ENCODE measurements around the gene C6orf47.

Gene C6orf47

DNA sequence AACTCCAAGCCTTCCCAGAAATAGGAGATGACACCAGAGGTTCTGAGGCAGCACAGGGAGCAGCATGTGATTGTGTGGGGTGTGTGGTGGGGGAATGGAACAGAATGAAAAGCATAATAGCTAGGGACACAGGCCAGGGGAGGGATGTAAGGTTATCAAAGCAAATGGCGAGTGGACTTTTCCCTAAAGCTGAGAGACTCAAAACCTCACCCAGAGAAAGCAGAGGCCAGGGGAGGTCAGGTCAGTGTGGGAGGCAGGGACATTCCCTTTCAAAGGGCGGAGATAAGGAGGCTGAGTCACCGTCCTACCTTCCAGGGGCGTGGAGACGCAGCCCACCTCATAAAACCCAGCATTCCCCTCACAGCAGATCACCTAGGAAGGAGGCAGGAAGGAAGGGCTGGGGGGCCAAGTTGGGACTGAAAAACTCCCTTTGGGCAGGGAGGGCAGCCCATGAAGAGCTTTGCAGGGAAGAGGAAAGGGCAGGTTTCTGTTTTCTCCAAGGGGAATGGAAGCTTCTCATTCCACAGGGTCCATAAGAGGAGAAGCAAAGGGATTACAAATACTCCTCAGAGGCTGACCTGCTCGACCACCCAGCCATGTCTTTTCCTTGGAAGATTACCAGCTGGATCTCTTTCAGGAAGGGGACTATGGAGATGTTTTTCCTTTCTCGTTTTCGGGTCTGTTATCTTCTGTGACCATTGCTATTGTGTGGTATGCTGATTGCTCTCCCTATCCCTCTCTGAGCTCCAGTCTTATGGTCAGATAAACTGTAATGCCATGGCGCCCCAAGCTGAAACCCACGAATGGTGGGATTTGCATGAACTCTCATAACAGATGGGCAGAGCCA is 29.9 kb upstream of the C6orf47 start:
- TF ChIP-seq FOXP2 (optimal IDR thresholded peaks at IDR 0.05; ENCODE audit: borderline replicate concordance, extremely low read depth, extremely low read length, insufficient read depth): no peak
- no peak for TF ChIP-seq SIN3A (IDR thresholded peaks at IDR 0.05; ENCODE audit: borderline replicate concordance, insufficient read depth, low read length)
- no peak for TF ChIP-seq TAF1 (IDR thresholded peaks at IDR 0.05; ENCODE audit: borderline replicate concordance, insufficient read depth, low read length)
- TF ChIP-seq REST (IDR thresholded peaks at IDR 0.05; ENCODE audit: insufficient read depth in 1 of 2, low read depth in 2 of 2, low read length in 2 of 2): no peak
- TF ChIP-seq POLR2AphosphoS5 (IDR thresholded peaks at IDR 0.05; ENCODE audit: low read depth, low read length): no peak

- no peak for TF ChIP-seq FOXP2 (optimal IDR thresholded peaks at IDR 0.05; ENCODE audit: borderline replicate concordance, extremely low read depth, extremely low read length, insufficient read depth)
- no peak for TF ChIP-seq SIN3A (IDR thresholded peaks at IDR 0.05; ENCODE audit: borderline replicate concordance, insufficient read depth, low read length)
- TF ChIP-seq TAF1 (IDR thresholded peaks at IDR 0.05; ENCODE audit: borderline replicate concordance, insufficient read depth, low read length): no peak
- no peak for TF ChIP-seq POLR2AphosphoS5 (IDR thresholded peaks at IDR 0.05; ENCODE audit: low read depth, low read length)
- no peak for TF ChIP-seq REST (IDR thresholded peaks at IDR 0.05; ENCODE audit: insufficient read depth in 1 of 2, low read depth in 2 of 2, low read length in 2 of 2)
Observed at GRCh38 chr6:31689249-31690110, 28.9 kb upstream of the C6orf47 start.

DNA sequence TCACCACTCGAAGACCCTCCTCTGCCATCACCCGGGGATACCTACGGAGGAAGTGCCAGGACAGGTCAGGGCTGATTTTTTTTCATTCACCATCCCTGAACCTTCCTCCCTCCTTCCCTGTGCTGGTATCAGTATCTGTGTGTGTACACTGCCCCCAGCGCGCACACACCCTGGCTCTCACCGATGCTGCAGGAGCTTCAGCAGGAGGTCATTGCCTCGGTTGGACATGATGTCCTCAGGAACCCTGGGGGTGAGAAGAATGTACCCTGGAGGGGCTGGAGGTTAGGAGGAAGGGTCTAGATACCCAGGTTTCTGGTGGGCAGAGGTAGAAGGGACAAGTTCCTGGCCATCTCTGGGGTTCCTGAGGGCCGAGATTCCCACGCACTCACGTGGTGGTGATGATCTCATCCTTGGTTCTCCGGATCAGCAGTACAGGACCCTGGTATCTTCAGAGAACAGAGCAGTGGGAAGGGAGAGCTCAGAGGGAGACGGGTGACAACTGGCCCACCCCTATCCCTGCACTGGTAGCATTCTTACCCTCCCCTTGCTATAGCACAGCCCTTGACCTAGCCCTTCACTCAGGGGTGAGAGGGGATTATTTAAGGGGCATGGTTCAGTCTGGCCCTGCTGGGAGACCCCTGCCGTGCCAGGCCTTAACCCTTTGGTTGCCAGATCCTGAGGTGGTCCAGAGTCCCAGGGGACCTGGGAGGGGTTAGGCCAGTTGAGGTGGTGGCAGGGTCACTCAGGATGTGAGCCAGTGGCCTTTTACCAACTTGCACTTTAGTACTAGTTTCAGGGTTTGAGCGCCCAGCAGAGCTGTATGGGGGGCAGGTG is 27.5 kb upstream of the C6orf47 start:
- no peak for TF ChIP-seq TAF1 (IDR thresholded peaks at IDR 0.05; ENCODE audit: borderline replicate concordance, insufficient read depth, low read length)
- no peak for TF ChIP-seq FOXP2 (optimal IDR thresholded peaks at IDR 0.05; ENCODE audit: borderline replicate concordance, extremely low read depth, extremely low read length, insufficient read depth)
- TF ChIP-seq REST (IDR thresholded peaks at IDR 0.05; ENCODE audit: insufficient read depth in 1 of 2, low read depth in 2 of 2, low read length in 2 of 2): no peak
- no peak for TF ChIP-seq POLR2AphosphoS5 (IDR thresholded peaks at IDR 0.05; ENCODE audit: low read depth, low read length)
- TF ChIP-seq SIN3A (IDR thresholded peaks at IDR 0.05; ENCODE audit: borderline replicate concordance, insufficient read depth, low read length): no peak

- no peak for TF ChIP-seq REST (IDR thresholded peaks at IDR 0.05; ENCODE audit: insufficient read depth in 1 of 2, low read depth in 2 of 2, low read length in 2 of 2)
- TF ChIP-seq SIN3A (IDR thresholded peaks at IDR 0.05; ENCODE audit: borderline replicate concordance, insufficient read depth, low read length): no peak
- no peak for TF ChIP-seq TAF1 (IDR thresholded peaks at IDR 0.05; ENCODE audit: borderline replicate concordance, insufficient read depth, low read length)
- no peak for TF ChIP-seq FOXP2 (optimal IDR thresholded peaks at IDR 0.05; ENCODE audit: borderline replicate concordance, extremely low read depth, extremely low read length, insufficient read depth)
- no peak for TF ChIP-seq POLR2AphosphoS5 (IDR thresholded peaks at IDR 0.05; ENCODE audit: low read depth, low read length)
Observed at GRCh38 chr6:31687321-31687720, 26.7 kb upstream of the C6orf47 start.

Measured in PFSK-1 (cell line).